Anterior cingulate cortex (tissue), 58 donors: ENCODE results near the gene CLEC1A.

Experiments
- DNase-seq, 58 donors: peaks; one replicate each; lab custom pipeline; 2025; lab: John Stamatoyannopoulos, UW

Gene CLEC1A

DNA sequence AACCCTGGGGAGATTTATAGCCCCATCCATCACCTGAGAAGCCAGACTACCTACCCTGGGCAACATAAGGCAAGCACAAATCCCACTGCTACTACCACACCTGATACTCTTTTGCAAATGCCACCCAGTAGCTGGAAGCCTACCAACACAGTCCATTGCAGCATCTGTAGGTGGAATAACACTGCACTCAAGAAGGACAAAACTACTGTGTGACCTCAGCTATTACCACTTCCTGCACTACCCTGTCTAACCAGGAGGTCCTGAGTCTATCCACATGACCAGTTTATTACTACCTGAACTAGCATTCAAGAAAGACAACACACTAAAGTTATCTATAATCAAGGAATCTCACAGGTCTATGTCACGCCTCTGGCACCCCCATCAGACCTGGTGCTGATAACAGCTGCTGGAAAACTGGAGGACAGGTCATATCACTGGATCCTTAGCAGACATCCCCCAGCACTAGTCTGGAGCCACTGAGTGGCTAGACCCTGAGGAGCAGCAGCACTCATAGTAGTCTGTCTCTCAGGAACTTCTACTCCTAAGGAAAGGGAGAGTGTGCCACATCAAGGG is 2.9 kb upstream of the CLEC1A start:
- DNase-seq = no peak

DNA sequence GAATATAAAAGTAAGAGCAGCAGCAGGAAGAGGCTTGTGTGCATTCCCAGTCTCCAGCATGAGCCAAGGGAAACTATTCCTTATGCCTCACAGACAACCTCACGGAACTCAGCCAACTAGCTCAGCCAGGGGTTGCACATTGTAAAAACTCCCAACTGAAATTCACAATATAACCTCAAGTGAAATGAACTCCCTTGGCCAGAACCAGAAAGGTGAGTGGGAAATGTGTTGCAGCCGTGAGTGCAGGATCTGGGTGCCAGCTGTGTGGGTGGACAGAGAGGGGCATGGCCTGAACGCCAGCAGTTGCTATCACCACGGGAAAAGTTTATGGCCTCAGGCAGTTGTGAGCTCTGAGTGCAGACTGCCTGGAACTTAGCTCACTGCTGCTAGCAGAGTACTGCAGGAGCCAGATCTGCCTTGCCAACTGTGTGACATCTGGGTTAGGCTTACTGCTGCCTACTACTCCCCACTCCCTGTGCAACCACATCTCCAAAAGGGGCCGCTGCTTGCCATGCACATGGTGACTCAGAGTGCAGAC is 2.3 kb upstream of the CLEC1A start:
- DNase-seq = no peak

DNA sequence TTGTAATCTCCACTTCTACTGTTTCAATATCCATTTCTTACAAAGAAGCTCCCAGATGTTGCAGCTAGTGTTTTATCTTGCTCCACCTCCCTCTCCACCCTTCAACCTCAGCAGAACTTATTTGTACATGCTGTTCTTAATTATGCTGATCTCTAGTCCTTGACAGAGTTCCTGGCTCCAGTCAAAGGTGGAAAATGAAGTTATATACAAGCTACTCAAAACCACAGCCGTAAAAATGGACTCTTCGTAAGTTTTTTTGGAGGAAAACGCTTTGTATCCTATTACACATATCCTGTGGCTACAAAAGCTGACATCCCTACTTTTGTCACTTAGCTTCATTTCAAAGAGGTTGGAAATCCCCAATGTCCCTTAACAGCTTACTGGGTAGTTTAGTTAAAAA is 1.3 kb downstream of the CLEC1A start:
- DNase-seq = no peak

DNA sequence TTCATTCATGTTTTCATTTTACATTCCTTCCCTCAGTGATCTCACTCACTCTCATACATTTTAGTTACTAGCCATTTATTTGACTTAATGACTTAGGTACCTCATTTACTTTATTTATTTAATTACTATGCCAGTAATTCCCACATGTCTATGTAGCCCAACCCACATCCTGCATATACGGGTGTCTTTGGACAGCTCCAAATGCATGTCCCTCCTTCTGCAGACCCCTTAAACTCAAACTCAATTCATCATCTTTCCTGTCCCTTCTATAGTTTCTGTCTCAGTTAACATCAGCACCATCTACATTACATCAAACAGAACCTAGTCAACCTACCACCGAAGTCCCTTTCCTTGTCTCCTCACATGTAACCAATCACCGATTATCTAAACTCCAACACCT is 2.8 kb downstream of the CLEC1A start:
- DNase-seq = no peak

DNA sequence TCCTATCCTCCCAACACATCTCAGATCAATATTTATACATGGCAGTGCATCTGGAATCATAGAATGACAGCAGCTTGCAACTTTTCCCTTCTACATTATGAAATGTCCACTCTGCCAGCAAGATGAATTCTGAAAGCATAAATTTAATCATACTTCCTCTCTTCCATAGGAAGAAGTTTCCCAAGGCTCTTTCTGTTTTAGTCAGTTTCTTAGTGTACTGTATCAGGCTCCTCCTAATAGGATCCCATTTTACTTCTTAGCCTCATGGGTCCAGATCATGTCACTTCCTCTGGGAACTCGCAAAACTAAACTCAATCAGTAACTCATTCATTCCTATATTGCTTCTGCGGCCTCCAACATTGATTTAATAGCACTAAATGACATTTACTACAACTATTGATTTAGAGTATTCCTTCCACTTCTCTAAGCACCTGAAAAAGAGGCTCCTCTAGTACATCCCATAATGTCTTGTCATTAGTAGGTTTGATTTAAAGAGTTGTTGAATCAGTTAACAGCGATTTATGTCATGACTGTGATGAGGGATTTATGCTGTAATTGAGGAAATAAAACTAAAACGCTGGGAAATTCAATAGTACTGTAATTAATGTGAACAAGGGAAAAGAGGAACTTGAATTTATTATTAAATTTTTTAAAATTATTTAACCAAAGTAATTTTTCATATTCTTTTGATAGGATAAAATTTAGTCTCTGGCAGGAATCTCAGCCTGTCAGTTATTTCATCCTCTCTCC is 4.0 kb downstream of the CLEC1A start:
- DNase-seq = no peak

DNA sequence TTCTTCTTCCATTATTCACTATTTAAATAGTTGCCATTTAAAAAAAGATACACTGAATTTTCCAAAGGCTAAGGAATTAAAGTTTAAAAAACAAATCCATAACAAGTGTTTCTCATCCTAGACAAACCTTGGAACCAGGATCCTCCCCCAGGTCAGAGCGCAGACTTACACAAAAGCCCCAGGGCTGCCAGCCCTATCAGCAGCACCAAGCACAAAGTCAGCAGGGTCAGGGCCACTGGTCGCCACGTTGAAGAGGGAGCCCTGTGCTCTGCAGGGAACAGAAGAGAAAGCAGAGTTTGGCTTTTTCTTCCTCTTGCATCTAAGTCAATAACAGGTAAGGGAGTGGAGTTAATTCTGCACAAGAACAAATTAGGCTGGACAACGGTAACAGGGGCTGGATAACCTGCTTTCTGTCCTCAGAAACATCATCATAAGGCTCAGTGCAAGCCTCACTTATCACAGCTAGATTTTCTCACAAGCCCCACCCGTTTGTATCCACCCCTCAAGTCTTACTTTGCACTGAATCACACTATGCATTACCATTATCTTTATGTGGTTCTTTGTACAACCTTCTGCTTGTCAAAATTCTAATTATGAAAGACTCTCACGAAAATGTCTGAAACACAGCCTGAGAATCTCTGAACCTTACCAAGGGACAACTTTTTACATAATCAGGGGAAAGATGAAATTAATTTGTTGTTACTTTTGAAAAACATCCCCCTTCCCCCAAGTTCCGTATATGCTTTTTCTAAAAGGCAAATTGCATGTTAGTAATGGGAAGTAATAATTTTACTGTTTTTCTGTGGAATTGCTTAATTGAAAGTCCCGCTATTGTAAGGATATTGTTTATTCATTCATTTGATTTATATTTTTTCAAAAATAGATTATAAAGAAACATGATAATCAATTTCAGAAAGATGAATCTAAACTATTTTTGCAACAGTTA is 9.6 kb downstream of the CLEC1A start:
- no peak for DNase-seq

DNA sequence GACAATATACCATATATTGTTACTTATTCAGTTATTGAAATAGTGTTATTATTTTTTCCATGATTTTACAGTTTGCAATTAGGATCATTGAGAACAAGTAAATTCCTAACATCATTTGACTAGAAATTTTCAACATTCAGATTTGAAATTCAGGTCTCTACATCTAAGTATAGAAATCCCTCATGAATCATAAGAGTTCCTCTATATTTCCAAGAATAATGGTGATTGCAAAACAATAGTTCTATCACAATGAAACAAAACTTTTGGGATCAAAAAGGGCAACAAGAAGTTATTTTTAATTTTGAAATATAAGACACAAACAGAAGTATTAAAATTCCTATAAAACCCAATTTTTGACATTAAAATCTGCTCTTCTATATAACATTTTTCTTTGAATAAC is 10.8 kb downstream of the CLEC1A start:
- no peak for DNase-seq

DNA sequence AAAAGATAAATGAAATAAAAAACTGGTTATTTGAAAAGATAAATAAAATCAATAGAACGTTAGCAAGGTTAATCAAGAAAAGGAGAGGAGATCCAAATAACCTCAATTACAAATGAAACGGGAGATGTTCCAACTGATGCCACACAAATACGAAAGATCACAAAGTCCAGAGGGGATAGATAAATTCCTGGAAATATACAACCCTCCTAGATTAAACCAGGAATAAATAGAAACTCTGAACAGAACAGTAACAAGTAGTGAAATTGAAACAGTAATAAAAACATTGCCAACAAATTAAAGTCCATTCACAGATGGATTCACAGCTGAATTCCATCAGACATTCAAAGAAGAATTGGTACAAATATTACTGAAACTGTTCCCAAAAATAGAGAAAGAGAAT is 12.4 kb downstream of the CLEC1A start:
- no peak for DNase-seq

DNA sequence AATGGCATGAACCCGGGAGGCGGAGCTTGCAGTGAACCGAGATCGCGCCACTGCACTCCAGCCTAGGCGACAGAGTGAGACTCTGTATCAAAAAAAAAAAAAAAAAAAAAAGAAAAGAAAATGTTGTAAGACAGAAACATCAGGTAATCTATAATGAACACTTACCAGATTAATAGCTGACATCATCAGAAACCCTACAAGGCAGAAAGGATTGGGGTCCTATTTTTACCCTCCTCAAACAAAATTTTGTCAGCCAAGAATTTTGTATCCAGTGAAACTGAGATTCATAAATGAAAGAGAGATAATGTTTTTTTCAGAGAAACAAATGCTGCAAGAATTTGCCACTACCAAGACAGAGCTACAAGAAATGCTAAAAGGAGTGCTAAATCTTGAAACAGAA is 14.1 kb downstream of the CLEC1A start:
- DNase-seq = no peak

DNA sequence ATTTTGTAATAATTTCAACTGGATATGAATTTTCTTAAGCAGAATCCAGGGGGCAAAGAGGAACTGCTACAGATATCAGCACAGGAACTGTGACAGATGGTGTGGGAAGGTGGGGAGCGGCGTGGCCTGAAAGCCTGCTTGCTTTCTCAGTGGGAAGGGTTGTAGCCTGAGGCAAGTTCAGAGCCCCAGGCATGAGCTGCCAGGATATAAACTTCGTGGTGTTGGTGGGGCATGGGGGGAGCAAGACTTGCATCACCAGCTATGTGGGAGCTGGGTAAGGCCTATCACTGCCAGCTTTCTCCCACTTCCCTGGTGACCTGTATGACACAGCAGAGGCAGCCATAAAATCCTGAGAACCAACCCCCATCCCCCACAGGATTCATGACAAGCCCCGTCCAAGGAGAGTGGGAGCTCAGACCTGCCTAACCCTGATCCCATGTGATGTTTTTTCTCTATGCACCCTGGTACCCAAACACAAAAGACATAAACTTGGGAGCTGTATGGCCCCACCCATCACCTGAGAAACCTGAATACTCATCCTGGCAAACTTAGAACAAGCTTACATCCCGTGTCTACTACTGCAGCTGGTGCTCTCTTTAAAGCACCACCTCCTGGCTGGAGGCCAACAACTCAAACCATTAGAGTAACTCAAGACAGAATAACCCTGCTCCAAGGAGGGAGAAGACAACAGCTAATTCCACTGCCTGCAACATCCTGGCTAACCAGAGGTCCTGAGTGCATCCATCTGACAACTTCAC is 16.5 kb downstream of the CLEC1A start:
- DNase-seq = no peak

DNA sequence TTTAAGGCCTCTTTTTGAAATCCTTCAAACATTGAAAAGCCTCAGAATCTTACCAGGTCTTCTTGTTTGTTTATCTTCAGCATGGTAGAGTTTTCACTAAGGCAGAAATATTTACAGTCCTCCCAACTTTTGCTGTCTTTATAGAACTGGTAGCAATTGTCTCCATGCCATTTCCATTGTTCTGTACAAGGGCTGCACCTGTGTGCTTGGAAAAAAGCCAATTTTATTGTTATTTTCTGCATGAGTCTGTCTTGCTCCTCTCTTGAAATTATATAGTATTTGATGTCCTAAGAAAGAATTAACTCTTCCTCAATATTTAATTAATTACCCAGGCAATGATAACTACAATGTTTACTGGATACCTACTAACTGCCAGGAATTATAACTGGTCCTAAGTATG is 23.3 kb downstream of the CLEC1A start:
- DNase-seq = no peak

DNA sequence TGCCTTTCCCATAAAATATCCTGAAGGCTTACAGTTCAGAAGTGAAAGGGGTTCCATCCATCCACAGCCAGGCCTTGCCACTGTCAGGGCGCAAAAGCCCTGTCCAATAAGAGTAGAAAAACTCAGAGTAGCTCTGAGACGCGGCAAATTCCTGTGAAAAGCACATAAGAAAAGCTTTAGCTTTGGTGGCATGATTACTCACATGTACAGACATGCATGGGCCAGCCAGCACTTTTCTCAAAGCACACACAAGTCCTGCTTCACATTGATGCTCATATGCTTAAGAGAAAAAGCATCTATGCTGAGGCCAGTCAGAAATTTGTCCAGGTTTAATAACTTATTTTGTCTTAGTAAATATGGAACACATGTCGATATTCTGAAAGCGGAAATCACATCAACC is 25.5 kb downstream of the CLEC1A start:
- no peak for DNase-seq

DNA sequence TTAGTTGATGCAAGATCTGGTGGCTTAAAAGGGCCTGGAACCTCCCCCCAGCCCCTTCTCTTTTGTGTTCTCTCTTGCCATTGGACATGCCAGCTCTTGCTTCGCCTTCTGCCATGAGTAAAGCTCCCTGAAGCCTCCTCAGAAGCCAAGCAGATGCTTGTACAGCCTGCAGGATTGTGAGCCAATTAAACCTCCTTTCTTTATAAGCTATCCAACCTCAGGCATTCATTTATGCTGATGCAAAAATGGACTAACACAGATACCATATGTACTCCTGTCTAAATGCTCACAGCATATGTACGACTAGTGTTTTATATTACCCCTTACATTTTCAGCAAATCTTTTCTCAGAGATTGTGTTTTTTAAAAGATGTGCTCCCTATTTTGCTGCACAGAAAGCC is 26.7 kb downstream of the CLEC1A start:
- no peak for DNase-seq

DNA sequence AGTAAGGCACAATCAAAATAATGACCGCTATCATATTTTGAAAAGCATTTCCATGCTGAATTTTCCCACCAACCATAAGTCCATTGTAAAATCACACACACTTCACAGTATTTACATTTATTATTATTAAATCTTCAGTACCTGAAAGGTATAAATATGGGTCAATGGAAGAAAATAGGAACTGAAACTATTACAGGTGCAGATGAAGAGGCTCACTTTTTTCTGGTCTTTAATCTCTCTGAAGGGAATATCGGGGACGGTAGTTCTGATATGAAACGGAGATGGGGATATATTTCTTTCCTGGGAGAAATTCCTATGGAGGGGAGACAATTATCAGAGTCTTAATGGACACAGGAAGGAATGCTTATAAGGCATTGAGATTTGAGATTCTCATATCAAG is 28.4 kb downstream of the CLEC1A start:
- DNase-seq = no peak

DNA sequence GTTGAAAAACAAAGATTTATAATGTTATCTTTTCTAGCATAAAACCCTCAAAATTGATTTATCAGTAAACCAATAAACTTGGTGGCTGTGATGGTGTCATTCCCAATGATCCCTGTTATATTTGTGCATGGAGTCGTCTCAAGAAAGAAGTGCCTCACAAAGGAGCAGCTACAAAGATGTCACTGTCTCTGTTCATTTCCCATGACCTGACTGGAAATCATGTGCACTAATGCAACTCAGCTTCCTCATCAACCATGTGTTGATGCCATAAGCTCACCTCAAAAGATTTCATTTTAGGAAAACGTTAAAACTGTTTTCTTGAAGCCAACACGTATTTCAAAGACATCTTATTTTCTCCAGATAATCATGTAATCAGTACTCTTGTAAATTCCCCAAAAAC is 28.8 kb downstream of the CLEC1A start:
- DNase-seq = no peak

DNA sequence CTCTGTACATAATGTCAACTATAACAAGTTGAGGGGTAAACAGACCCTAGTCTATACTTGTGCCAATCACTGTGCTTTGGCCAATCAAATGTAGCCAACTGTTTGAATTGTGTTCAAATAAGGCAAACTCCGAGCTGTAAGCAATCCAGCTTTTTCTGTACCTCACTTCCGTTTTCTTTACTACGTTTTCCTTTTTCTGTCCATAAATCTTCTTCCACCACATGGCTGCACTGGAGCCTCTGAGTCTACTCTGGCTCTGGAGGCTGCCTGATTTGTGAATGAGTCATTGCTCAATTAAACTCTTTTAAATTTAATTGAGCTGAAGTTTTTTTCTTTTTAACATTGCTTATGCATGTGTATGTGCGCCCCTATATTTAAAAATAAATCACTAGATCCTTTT is 29.7 kb downstream of the CLEC1A start:
- no peak for DNase-seq

DNA sequence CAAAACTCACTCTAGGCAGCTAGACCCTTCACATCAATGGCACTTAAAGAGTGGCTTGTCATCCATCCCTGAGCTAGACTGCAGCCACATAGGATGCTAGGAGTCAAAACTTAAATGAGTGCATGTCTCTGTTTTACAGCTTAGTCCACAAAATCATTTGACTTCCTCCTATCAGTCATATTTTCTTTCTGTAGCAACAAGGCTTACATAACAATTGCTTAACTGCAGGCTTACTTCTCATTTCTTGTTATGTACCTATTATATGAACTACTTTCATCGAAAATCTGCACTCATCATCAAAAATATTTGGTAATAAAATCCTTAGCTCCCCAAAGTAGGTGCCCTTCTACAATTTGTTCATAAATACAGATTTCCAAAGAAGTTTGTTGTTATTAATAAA is 30.1 kb downstream of the CLEC1A start:
- DNase-seq = no peak

DNA sequence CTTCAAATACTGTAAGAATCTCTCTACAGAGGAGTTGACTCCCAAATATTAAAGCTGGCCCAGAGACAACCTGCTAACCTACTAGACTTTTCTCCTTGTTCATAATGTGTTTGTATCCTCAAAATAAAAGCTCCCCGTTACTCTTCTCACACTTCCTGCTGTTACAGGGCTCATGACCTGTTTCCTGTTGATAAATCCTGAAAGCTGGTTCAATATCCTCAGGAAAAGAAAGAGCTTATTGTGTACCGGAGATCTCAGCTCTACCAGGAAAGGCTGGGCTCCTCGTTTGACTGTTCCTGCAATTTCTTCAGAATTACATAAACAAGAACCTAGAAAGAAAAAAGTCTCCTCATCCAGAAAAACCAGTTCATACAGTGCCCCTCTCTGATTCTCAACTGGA is 30.8 kb downstream of the CLEC1A start:
- peak in 1 of 58 donors; percentile 2 for DNase-seq

DNA sequence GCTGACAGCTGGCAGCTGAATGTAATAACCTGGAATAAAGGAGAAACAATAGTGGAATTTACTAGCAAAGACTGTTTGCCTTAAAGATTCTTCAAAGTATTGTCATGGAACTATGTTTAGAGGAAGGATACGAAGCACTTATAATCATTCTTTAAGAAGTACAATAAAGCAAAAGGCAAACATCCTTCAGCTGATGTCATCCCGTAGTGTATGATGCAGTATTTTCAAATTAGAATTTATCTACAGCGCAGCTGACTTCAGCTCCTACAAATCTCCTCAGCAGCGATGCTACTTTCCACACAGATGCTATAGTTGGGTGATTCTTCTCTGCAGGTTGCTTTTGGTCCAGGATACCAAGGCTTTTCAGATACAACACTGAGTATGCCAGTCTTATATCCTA is 31.5 kb downstream of the CLEC1A start:
- DNase-seq = no peak

DNA sequence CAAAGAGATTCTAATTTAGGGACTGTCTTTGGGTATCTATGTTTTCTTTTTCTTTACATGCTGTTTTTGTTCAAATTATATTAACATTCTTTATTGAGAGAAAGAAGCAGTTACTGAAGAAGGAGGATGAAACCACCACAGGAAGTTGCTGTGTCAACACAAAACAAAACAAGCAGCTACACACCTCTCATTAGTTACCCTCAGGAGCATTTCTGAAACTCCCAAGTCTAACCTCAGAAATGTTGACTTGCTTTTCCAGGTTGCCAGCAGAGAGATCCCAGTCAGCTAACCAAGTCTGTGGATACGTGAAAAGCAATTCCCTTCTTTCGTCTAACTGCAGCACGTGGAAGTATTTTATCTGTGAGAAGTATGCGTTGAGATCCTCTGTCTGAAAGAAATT is 33.5 kb downstream of the CLEC1A start:
- DNase-seq = no peak

DNA sequence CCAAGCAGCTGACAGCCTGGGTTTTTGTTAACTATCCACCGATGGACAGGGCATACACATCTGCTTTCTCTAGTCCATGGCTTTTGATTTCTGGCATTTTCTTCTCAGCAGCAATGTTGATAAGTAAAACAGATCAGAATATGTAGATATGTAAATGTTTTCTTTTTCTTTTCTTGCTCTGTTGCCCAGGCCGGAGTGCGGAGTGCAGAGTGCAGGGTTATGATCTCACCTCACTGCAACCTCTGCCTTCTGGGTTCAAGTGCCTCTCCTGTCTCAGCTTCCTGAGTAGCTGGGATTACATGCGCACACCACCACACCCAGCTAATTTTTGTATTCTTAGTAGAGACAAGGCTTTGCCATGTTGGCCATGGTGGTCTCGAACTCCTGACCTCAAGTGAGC is 40.4 kb downstream of the CLEC1A start:
- no peak for DNase-seq
